Transverse colon (tissue), 4 donors: ENCODE data around the gene FHAD1.

Experiments
- CTCF ChIP-seq, 5 experiments: fragments of 200-600 bp in 3 of 5; fragments of 450-650 bp in 2 of 5; sonication (generic) in 3 of 5; IDR thresholded peaks; 1 replicate in 2 of 5; 2 replicates in 3 of 5; pipeline ENCODE4 v1.5.1; 2016 to 2017; ENCODE audit warnings: antibody characterized with exemption in 5 of 5, inconsistent platforms in 3 of 5, mild to moderate bottlenecking in 2 of 5, moderate library complexity in 1 of 5
- EP300 ChIP-seq: sonication (generic); formaldehyde crosslinking; IDR thresholded peaks from one replicate; pipeline ENCODE4 v1.6.1; 2017; ENCODE audit warnings: antibody characterized with exemption, low read depth
- POLR2A ChIP-seq: fragments of 450-650 bp; IDR thresholded peaks from one replicate; pipeline ENCODE4 v1.6.1; 2016; ENCODE audit warnings: antibody characterized with exemption, mild to moderate bottlenecking, moderate library complexity
- POLR2AphosphoS5 ChIP-seq, 3 donors: sonication (generic); formaldehyde crosslinking; IDR thresholded peaks; one replicate each; pipeline ENCODE4 v1.6.1; 2016; ENCODE audit warnings: antibody characterized with exemption in 3 of 3

GRCh38 chr1:15218287-15219279, 28.4 kb upstream of the FHAD1 start:
- no peak for TF ChIP-seq CTCF (IDR thresholded peaks at IDR 0.05)
- TF ChIP-seq POLR2A = no peak
- TF ChIP-seq EP300 = no peak
- TF ChIP-seq POLR2AphosphoS5 (IDR thresholded peaks at IDR 0.05) = no peak
